ENCODE results near the gene LCMT1. TPM values are rescaled to one million over a fixed set of nuclear protein-coding genes. Genes with fewer than 3 reads are reported as not detected.

LCMT1 gene
- total RNA-seq, 3 donors from 2014 or later (not counting 1 experiment from before 2014, with no cell fraction given), result 28.8 to 49.5 (median 43.0) TPM

GRCh38 chr16:25089351-25089750 lies 22.2 kb upstream of the LCMT1 start:
- Mint-ChIP-seq H3K4me1 (peaks cover 11 to 14% of the 10 kb centered on the region in 2 donors), H3K27ac (no peak overlapping the region), H3K36me3 (no peaks in the 10 kb centered on the region), H3K4me3 (no peak overlapping the region), H3K9me3 (no peaks in the 10 kb centered on the region), H3K27me3 (ENCODE audit: low read depth in 2 of 2) (no peaks in the 10 kb centered on the region)
- TF ChIP-seq CTCF (IDR thresholded peaks at IDR 0.05), result no peak
- intact Hi-C loops (cut with micrococcal nuclease), result no loop called here
- H3K9me3 ChIP-seq (ENCODE audit: control insufficient read depth, insufficient read depth, low read length), result no peaks in the 10 kb centered on the region
- DNase-seq (no peak), ATAC-seq (no peak)
- no peak overlapping the region for H3K4me3 ChIP-seq (ENCODE audit: low read length)
- H3K4me1 ChIP-seq (ENCODE audit: control insufficient read depth, insufficient read depth, low read length), result peaks cover 10% of the 10 kb centered on the region
- WGBS (ENCODE audit: insufficient coverage), result 69% methylated on average over 5 of the region's 5 CpGs
- H3K27me3 ChIP-seq (ENCODE audit: control insufficient read depth, insufficient read depth, low read length), result no peaks in the 10 kb centered on the region
- no peak overlapping the region for H3K27ac ChIP-seq (ENCODE audit: low read length)
- no peaks in the 10 kb centered on the region for H3K36me3 ChIP-seq (ENCODE audit: control insufficient read depth, insufficient read depth, low read length)

- Histone ChIP-seq H3K27ac (ENCODE audit: low read length) (no peak overlapping the region), H3K36me3 (ENCODE audit: control insufficient read depth, insufficient read depth, low read length) (no peaks in the 10 kb centered on the region), H3K9me3 (ENCODE audit: control insufficient read depth, insufficient read depth, low read length) (no peaks in the 10 kb centered on the region), H3K4me1 (ENCODE audit: control insufficient read depth, insufficient read depth, low read length) (peaks cover 10% of the 10 kb centered on the region), H3K27me3 (ENCODE audit: control insufficient read depth, insufficient read depth, low read length) (no peaks in the 10 kb centered on the region), H3K4me3 (ENCODE audit: low read length) (no peak overlapping the region)
- DNase-seq, result no peak
- intact Hi-C loops (cut with micrococcal nuclease), result no loop called here
- no peak for TF ChIP-seq CTCF (IDR thresholded peaks at IDR 0.05)
- Mint-ChIP-seq H3K4me1 (peaks cover 11 to 14% of the 10 kb centered on the region in 2 donors), H3K4me3 (no peak overlapping the region), H3K27me3 (ENCODE audit: low read depth in 2 of 2) (no peaks in the 10 kb centered on the region), H3K27ac (peak overlapping the region in 1 of 2 donors; percentile 8), H3K9me3 (no peaks in the 10 kb centered on the region), H3K36me3 (no peaks in the 10 kb centered on the region)
- WGBS (ENCODE audit: insufficient coverage), result 83% methylated on average over 10 of the region's 10 CpGs
- ATAC-seq, result no peak
These were observed 19.1 kb upstream of the LCMT1 start for GRCh38 chr16:25092441-25092840.

GRCh38 chr16:25093208-25094061 lies 18.1 kb upstream of the LCMT1 start:
- no peak overlapping the region for H3K4me3 Mint-ChIP-seq
- peak overlapping the region; percentile 36 to 70 for H3K27ac Mint-ChIP-seq
- no peaks in the 10 kb centered on the region for H3K9me3 Mint-ChIP-seq
- H3K4me1 Mint-ChIP-seq, result peaks cover 11 to 14% of the 10 kb centered on the region in 2 donors
- H3K27me3 ChIP-seq (ENCODE audit: control insufficient read depth, insufficient read depth, low read length), result no peaks in the 10 kb centered on the region
- WGBS (ENCODE audit: insufficient coverage), result 27% methylated on average over 10 of the region's 10 CpGs
- H3K27ac ChIP-seq (ENCODE audit: low read length), result peak overlapping the region; percentile 46
- H3K36me3 Mint-ChIP-seq, result no peaks in the 10 kb centered on the region
- H3K27me3 Mint-ChIP-seq (ENCODE audit: low read depth in 2 of 2), result no peaks in the 10 kb centered on the region
- peaks cover 10% of the 10 kb centered on the region for H3K4me1 ChIP-seq (ENCODE audit: control insufficient read depth, insufficient read depth, low read length)
- intact Hi-C loops (cut with micrococcal nuclease), result no loop called here
- TF ChIP-seq CTCF (IDR thresholded peaks at IDR 0.05), result no peak
- no peaks in the 10 kb centered on the region for H3K36me3 ChIP-seq (ENCODE audit: control insufficient read depth, insufficient read depth, low read length)
- DNase-seq (peak in 1 of 2 donors; percentile 28), ATAC-seq (peak in 2 of 3 donors; percentile 42 to 75)
- H3K4me3 ChIP-seq (ENCODE audit: low read length), result no peak overlapping the region
- H3K9me3 ChIP-seq (ENCODE audit: control insufficient read depth, insufficient read depth, low read length), result no peaks in the 10 kb centered on the region
